HG03066 (cell line): Measurements from ENCODE around the gene LRRC8B.
"Not testable (repeated sequence)": the region's sequence is repeated elsewhere in the genome, so short reads cannot be mapped to it uniquely, and the experiment has no call there.

Source experiments
- ATAC-seq: cut with Tn5 transposase; IDR thresholded peaks from one replicate; pipeline ENCODE4 v1.9.1; 2021; ENCODE audit warnings: low read depth; ENCODE audit not compliant: unreplicated experiment

The LRRC8B gene

GRCh38 chr1:89578946-89579684, 54.5 kb downstream of the LRRC8B start:
- ATAC-seq, result no peak

- no peak for ATAC-seq
These were observed 55.4 kb downstream of the LRRC8B start for GRCh38 chr1:89580036-89580435.

GRCh38 chr1:89581859-89582258, 57.2 kb downstream of the LRRC8B start:
- no peak for ATAC-seq

- no peak for ATAC-seq
These were observed 57.9 kb downstream of the LRRC8B start for GRCh38 chr1:89582571-89582970.

- no peak for ATAC-seq
These were observed 59.6 kb downstream of the LRRC8B start for GRCh38 chr1:89584211-89584610.

- no peak for ATAC-seq
These were observed 60.2 kb downstream of the LRRC8B start for GRCh38 chr1:89584781-89585180.

GRCh38 chr1:89587729-89588161, 63.1 kb downstream of the LRRC8B start:
- no peak for ATAC-seq

GRCh38 chr1:89588480-89588879, 63.9 kb downstream of the LRRC8B start:
- no peak for ATAC-seq

- ATAC-seq, result no peak
These were observed 64.9 kb downstream of the LRRC8B start for GRCh38 chr1:89589515-89589914.

GRCh38 chr1:89590341-89591080, 65.9 kb downstream of the LRRC8B start:
- ATAC-seq, result no peak

GRCh38 chr1:89592861-89593302, 68.3 kb downstream of the LRRC8B start:
- ATAC-seq, result not testable (repeated sequence)

- ATAC-seq, result no peak
These were observed 69.6 kb downstream of the LRRC8B start for GRCh38 chr1:89594096-89594740.

GRCh38 chr1:89596698-89597097, 72.1 kb downstream of the LRRC8B start:
- no peak for ATAC-seq

- no peak for ATAC-seq
These were observed 74.1 kb downstream of the LRRC8B start for GRCh38 chr1:89598450-89599331.

GRCh38 chr1:89599332-89599630, 74.7 kb downstream of the LRRC8B start:
- ATAC-seq, result no peak

GRCh38 chr1:89600451-89601224, 76.0 kb downstream of the LRRC8B start:
- no peak for ATAC-seq

GRCh38 chr1:89602871-89603404, 78.3 kb downstream of the LRRC8B start:
- ATAC-seq, result no peak

- ATAC-seq, result no peak
These were observed 79.2 kb downstream of the LRRC8B start for GRCh38 chr1:89603651-89604413.

- no peak for ATAC-seq
These were observed 79.7 kb downstream of the LRRC8B start for GRCh38 chr1:89604414-89604735.
